Caco-2 (cell line): ENCODE measurements around the gene PHACTR1. TPM values are rescaled to one million over a fixed set of nuclear protein-coding genes. Genes with fewer than 3 reads are reported as not detected.
"Not testable (repeated sequence)": the region's sequence is repeated elsewhere in the genome, so short reads cannot be mapped to it uniquely, and the experiment has no call there.

Source experiments
- BruUV-seq: library from RNA; stranded (reverse); fragments of 400-500 nt; replicated peaks from 2 replicates; lab custom pipeline; 2021; lab: Mats Ljungman, UMichigan
- CTCF ChIA-PET: fragments of 300-600 bp; sonication (Branson Sonifier 250); formaldehyde crosslinking; loops from one replicate; lab custom pipeline; 2022; ENCODE audit warnings: antibody characterized with exemption; lab: Charles Lee
- POLR2A ChIA-PET: fragments of 300-600 bp; sonication (Branson Sonifier 250); formaldehyde crosslinking; loops from one replicate; lab custom pipeline; 2022; ENCODE audit warnings: antibody characterized with exemption; lab: Charles Lee
- DNase-seq, 2 experiments: peaks; one replicate each; pipeline versions ENCODE4 v3.0.0 to v3.0.0-alpha.2; 2020 to 2022
- H3K27me3 ChIP-seq: replicated peaks from 2 replicates; pipeline ENCODE4 v1.6.0; 2011; ENCODE audit warnings: low read length; ENCODE audit not compliant: control insufficient read depth, insufficient read depth
- H3K36me3 ChIP-seq: 2 replicates; pipeline ENCODE4 v1.5.1; 2011; ENCODE audit warnings: low read length; ENCODE audit not compliant: control insufficient read depth, insufficient read depth
- H3K4me1 ChIP-seq: fragments of 250-450 bp; sonication (Bioruptor Pico); 2 replicates; pipeline ENCODE4 v1.5.1; 2020; ENCODE audit warnings: mild to moderate bottlenecking
- H3K4me3 ChIP-seq: 2 replicates; pipeline ENCODE4 v1.5.1; 2011; ENCODE audit warnings: low read depth, mild to moderate bottlenecking, control low read depth, low read length
- H3K9me3 ChIP-seq: fragments of 250-450 bp; sonication (Bioruptor Pico); 2 replicates; pipeline ENCODE4 v1.5.1; 2020; ENCODE audit warnings: mild to moderate bottlenecking, moderate library complexity
- H3K27ac Mint-ChIP-seq: one replicate; pipeline ENCODE4 v1.8.0; 2022; ENCODE audit warnings: mixed read lengths; ENCODE audit not compliant: unreplicated experiment
- H3K27me3 Mint-ChIP-seq: one replicate; pipeline ENCODE4 v1.8.0; 2022; ENCODE audit warnings: mixed read lengths; ENCODE audit not compliant: insufficient read depth, unreplicated experiment
- H3K36me3 Mint-ChIP-seq: one replicate; pipeline ENCODE4 v1.8.0; 2022; ENCODE audit warnings: mild to moderate bottlenecking, mixed read lengths; ENCODE audit not compliant: insufficient read depth, unreplicated experiment
- H3K4me1 Mint-ChIP-seq: one replicate; pipeline ENCODE4 v1.8.0; 2022; ENCODE audit warnings: low read depth, mixed read lengths; ENCODE audit not compliant: unreplicated experiment
- H3K4me3 Mint-ChIP-seq: one replicate; pipeline ENCODE4 v1.8.0; 2022; ENCODE audit warnings: mild to moderate bottlenecking, moderate library complexity, mixed read lengths; ENCODE audit not compliant: unreplicated experiment
- H3K9me3 Mint-ChIP-seq: one replicate; pipeline ENCODE4 v1.8.0; 2022; ENCODE audit warnings: mixed read lengths; ENCODE audit not compliant: unreplicated experiment
- CTCF ChIP-seq, 2 experiments: fragments of 200-600 bp in 1 of 2; IDR thresholded peaks; 1 replicate in 1 of 2; 2 replicates in 1 of 2; pipeline versions ENCODE4 v1.5.1 to v1.8.0; 2011 to 2022; ENCODE audit warnings: antibody characterized with exemption in 1 of 2, control low read depth in 1 of 2, inconsistent platforms in 1 of 2, low read depth in 1 of 2, low read length in 1 of 2, mild to moderate bottlenecking in 1 of 2, moderate library complexity in 1 of 2; ENCODE audit not compliant: insufficient read depth in 1 of 2, severe bottlenecking in 1 of 2, unreplicated experiment in 1 of 2
- intact Hi-C: fragments of 100-400 bp; cut with micrococcal nuclease; formaldehyde crosslinking; loops from one replicate; pipeline ENCODE4 v1.10.0; 2022; ENCODE audit not compliant: unreplicated experiment
- total RNA-seq: library from RNA; stranded (reverse); gene quantifications from 2 replicates; pipeline ENCODE4 v1.2.3, GENCODE V29; 2022

Gene PHACTR1
- total RNA-seq, 1 experiment from 2014 or later: 0.41 TPM

GRCh38 chr6:12943549-12943948 is 227.0 kb downstream of the PHACTR1 start:
- no peaks in the 10 kb centered on the region for H3K4me1 Mint-ChIP-seq
- H3K4me3 ChIP-seq: no peak overlapping the region
- no peaks in the 10 kb centered on the region for H3K4me1 ChIP-seq
- H3K4me3 Mint-ChIP-seq: no peak overlapping the region
- H3K36me3 ChIP-seq: no peaks in the 10 kb centered on the region
- H3K9me3 Mint-ChIP-seq: no peaks in the 10 kb centered on the region
- no peaks in the 10 kb centered on the region for H3K9me3 ChIP-seq
- POLR2A ChIA-PET: no interaction called here
- no peak for TF ChIP-seq CTCF (IDR thresholded peaks at IDR 0.05; ENCODE audit: insufficient read depth in 1 of 2, low read depth in 1 of 2, low read length in 1 of 2, severe bottlenecking in 1 of 2, unreplicated experiment in 1 of 2)
- CTCF ChIA-PET: no interaction called here
- no peaks in the 10 kb centered on the region for H3K27me3 ChIP-seq
- no peaks in the 10 kb centered on the region for H3K36me3 Mint-ChIP-seq
- BruUV-seq: no TSS peak
- peaks cover 21% of the 10 kb centered on the region for H3K27me3 Mint-ChIP-seq
- H3K27ac Mint-ChIP-seq: no peak overlapping the region
- intact Hi-C loops: no loop called here
- DNase-seq: no peak

GRCh38 chr6:12944001-12944400 is 227.4 kb downstream of the PHACTR1 start:
- H3K27me3 Mint-ChIP-seq: peaks cover 19% of the 10 kb centered on the region
- DNase-seq: no peak
- H3K36me3 ChIP-seq: no peaks in the 10 kb centered on the region
- H3K4me3 ChIP-seq: no peak overlapping the region
- no TSS peak for BruUV-seq
- POLR2A ChIA-PET: no interaction called here
- no peaks in the 10 kb centered on the region for H3K4me1 ChIP-seq
- no peak for TF ChIP-seq CTCF (IDR thresholded peaks at IDR 0.05; ENCODE audit: insufficient read depth in 1 of 2, low read depth in 1 of 2, low read length in 1 of 2, severe bottlenecking in 1 of 2, unreplicated experiment in 1 of 2)
- CTCF ChIA-PET: no interaction called here
- no peaks in the 10 kb centered on the region for H3K9me3 Mint-ChIP-seq
- intact Hi-C loops: no loop called here
- no peak overlapping the region for H3K27ac Mint-ChIP-seq
- no peaks in the 10 kb centered on the region for H3K27me3 ChIP-seq
- H3K36me3 Mint-ChIP-seq: no peaks in the 10 kb centered on the region
- H3K4me3 Mint-ChIP-seq: no peak overlapping the region
- H3K9me3 ChIP-seq: no peaks in the 10 kb centered on the region
- no peaks in the 10 kb centered on the region for H3K4me1 Mint-ChIP-seq

GRCh38 chr6:12944528-12944927 is 228.0 kb downstream of the PHACTR1 start:
- DNase-seq, H3K4me1 Mint-ChIP-seq, H3K4me1 ChIP-seq, H3K27ac Mint-ChIP-seq, CTCF ChIA-PET, H3K4me3 ChIP-seq, H3K36me3 ChIP-seq, BruUV-seq, H3K4me3 Mint-ChIP-seq, H3K9me3 Mint-ChIP-seq, POLR2A ChIA-PET, H3K36me3 Mint-ChIP-seq, H3K27me3 ChIP-seq, H3K9me3 ChIP-seq, intact Hi-C loops: not testable (repeated sequence)
- peaks cover 19% of the 10 kb centered on the region for H3K27me3 Mint-ChIP-seq
